Metanephros (tissue), 2 donors: ENCODE results near the gene ZNF430. TPM values are rescaled to one million over a fixed set of nuclear protein-coding genes. Genes with fewer than 3 reads are reported as not detected.

Experiments used
- small RNA-seq: library from RNA; depleted of rRNA; stranded (forward); fragments of <200 nt; gene quantifications from one replicate; pipeline ENCODE3, GENCODE V24; 2014; ENCODE audit warnings: low replicate concordance
- total RNA-seq: library from RNA; depleted of rRNA; stranded (reverse); fragments of >200 nt; gene quantifications from one replicate; pipeline ENCODE4 v1.2.3, GENCODE V29; 2014

Gene ZNF430
- total RNA-seq = 18.9 TPM

GRCh38 chr19:21020298-21021227 lies at the start of gene ZNF430:
Gene ZNF430, plus strand, starts transcription at chr19:21020657. Its CDS starts 144 bp downstream, at chr19:21020801.

DNA sequence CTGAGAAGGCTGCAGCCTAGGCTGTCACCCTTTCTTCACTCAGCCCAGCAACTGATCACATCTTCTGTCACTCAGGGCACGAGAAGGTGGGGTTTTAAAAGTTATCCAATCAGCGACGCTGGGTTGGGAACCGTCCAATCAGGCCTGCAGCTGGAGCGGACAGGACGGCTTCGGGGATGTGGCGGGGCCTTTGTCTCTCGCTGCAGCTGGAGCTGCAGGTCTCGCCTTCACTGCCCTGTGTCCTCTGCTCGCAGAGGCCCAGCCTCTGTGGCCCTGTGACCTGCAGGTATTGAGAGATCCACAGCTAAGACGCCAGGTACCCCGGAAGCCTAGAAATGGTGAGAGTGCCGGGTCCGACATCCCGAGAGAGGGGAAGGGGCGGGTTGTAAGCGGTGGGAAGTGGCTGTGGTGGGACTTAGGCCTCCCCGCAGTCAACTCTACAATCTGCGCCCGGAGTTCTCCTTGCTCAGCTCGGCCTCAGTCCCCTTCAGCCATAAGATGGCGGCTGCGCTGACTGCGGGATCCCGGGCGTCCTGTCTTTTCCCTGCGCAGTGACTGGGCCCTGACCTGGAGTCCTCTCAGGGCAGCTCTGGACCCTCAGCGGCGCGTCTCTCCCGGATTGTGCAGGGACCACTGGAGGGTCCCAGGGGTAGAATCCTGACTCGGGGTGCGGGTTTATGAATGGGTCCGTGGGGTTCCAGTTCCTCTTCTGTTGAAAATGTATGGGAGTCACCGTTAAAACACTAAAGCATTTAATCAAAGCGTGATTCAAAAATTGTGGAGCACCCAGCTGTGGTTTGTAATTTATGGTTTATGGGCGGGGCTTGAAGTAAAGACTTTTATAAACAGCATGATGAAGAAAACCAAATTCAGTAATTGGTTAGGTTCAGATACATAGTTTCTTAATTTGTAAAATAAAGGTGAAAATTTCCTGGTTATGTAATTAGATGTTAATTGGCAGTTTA lies 61.8 kb downstream of the ZNF430 start, which contains the start of gene ZNF714:
TSS of gene ZNF714 (plus strand) at position 193 of the 965 bp plus-strand sequence. CDS start 16,066 bp downstream, outside the sequence.

Small RNA genes lying within 50 kb of the gene (small RNA-seq; reads per million reads assigned to genes)
- not detected for gene AC008739.3

Other genes starting within 250 kb of the ZNF430 start
- 10.9 TPM for gene ZNF66, start 244.4 kb upstream of the ZNF430 start, total RNA-seq
- 25.1 TPM for gene ZNF85, start 97.4 kb upstream of the ZNF430 start, total RNA-seq
- 21.6 TPM for gene ZNF714, start 61.5 kb downstream of the ZNF430 start, total RNA-seq
- 30.9 TPM for gene ZNF431, start 121.4 kb downstream of the ZNF430 start, total RNA-seq